ENCODE results near the gene MIPEP.

DNA sequence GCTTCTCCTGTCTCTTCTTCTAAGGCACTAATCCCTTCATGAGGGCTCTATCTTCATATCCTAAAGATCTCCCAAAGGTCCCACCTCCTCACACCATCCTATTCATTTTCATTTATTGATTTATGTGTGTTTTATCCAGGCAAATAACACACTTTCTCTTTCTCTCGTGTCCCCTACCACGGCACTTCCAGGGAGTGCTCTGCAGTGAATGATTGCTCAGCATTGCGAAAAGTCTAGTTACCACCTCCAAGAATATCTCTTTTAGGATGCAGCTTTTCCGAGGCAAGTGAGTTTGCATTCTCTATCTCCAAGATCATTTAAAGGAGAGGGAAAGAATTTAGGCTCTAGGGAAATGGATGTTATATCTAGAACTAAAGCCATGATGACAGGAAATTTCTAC lies 101.7 kb downstream of the MIPEP start:
- TF ChIP-seq RCOR1 (IDR thresholded peaks at IDR 0.05; ENCODE audit: low read depth, low read length) (no peak), POLR2A (IDR thresholded peaks at IDR 0.05; ENCODE audit: low read length) (no peak)
- TF ChIP-seq, protein P1, sequence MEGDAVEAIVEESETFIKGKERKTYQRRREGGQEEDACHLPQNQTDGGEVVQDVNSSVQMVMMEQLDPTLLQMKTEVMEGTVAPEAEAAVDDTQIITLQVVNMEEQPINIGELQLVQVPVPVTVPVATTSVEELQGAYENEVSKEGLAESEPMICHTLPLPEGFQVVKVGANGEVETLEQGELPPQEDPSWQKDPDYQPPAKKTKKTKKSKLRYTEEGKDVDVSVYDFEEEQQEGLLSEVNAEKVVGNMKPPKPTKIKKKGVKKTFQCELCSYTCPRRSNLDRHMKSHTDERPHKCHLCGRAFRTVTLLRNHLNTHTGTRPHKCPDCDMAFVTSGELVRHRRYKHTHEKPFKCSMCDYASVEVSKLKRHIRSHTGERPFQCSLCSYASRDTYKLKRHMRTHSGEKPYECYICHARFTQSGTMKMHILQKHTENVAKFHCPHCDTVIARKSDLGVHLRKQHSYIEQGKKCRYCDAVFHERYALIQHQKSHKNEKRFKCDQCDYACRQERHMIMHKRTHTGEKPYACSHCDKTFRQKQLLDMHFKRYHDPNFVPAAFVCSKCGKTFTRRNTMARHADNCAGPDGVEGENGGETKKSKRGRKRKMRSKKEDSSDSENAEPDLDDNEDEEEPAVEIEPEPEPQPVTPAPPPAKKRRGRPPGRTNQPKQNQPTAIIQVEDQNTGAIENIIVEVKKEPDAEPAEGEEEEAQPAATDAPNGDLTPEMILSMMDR (IDR thresholded peaks at IDR 0.05) = no peak
